MCF 10A (cell line): Measurements from ENCODE around the gene C2CD4C. TPM values are rescaled to one million over a fixed set of nuclear protein-coding genes. Genes with fewer than 3 reads are reported as not detected.

Source experiments
- BruUV-seq: library from RNA; stranded (reverse); fragments of 400-500 nt; replicated peaks from 2 replicates; lab custom pipeline; 2021; lab: Mats Ljungman, UMichigan
- CTCF ChIA-PET: fragments of 300-600 bp; sonication (Branson Sonifier 250); formaldehyde crosslinking; extraction: SDS; loops from one replicate; lab custom pipeline; 2021; ENCODE audit warnings: antibody characterized with exemption, inconsistent platforms; lab: Yijun Ruan, JAX
- POLR2A ChIA-PET: fragments of 300-600, 350-650 bp; sonication (Branson Sonifier 250); formaldehyde crosslinking; extraction: SDS; loops from one replicate; lab custom pipeline; 2020; ENCODE audit warnings: antibody characterized with exemption, inconsistent platforms; lab: Yijun Ruan, JAX
- DNase-seq: peaks from one replicate; pipeline ENCODE4 v3.0.0-alpha.2; 2018; ENCODE audit not compliant: unreplicated experiment
- H3K27ac Mint-ChIP-seq: one replicate; pipeline ENCODE4 v1.8.0; 2022; ENCODE audit warnings: mild to moderate bottlenecking, low read depth, mixed read lengths; ENCODE audit not compliant: unreplicated experiment
- H3K27me3 Mint-ChIP-seq: one replicate; pipeline ENCODE4 v1.8.0; 2022; ENCODE audit warnings: mixed read lengths; ENCODE audit not compliant: insufficient read depth, unreplicated experiment
- H3K36me3 Mint-ChIP-seq: one replicate; pipeline ENCODE4 v1.8.0; 2022; ENCODE audit warnings: mild to moderate bottlenecking, moderate library complexity, mixed read lengths; ENCODE audit not compliant: insufficient read depth, unreplicated experiment
- H3K4me1 Mint-ChIP-seq: one replicate; pipeline ENCODE4 v1.8.0; 2022; ENCODE audit warnings: mixed read lengths; ENCODE audit not compliant: insufficient read depth, unreplicated experiment
- H3K4me3 Mint-ChIP-seq: one replicate; pipeline ENCODE4 v1.8.0; 2022; ENCODE audit warnings: mild to moderate bottlenecking, moderate library complexity, mixed read lengths; ENCODE audit not compliant: unreplicated experiment
- H3K9me3 Mint-ChIP-seq: one replicate; pipeline ENCODE4 v1.8.0; 2022; ENCODE audit warnings: mixed read lengths; ENCODE audit not compliant: unreplicated experiment
- intact Hi-C: fragments of 100-400 bp; cut with micrococcal nuclease; formaldehyde crosslinking; loops from 2 replicates; pipeline ENCODE4 v1.14.1; 2022
- total RNA-seq: library from RNA; stranded (reverse); gene quantifications from 2 replicates; pipeline ENCODE4 v1.2.3, GENCODE V29; 2022
- TF ChIP-seq, protein P1 (sequence below): fragments of 200-600 bp; IDR thresholded peaks from one replicate; pipeline ENCODE4 v1.8.0; 2022; ENCODE audit warnings: antibody characterized with exemption, mild to moderate bottlenecking; ENCODE audit not compliant: unreplicated experiment

Gene C2CD4C
- total RNA-seq, 1 experiment from 2014 or later = 0.49 TPM

DNA sequence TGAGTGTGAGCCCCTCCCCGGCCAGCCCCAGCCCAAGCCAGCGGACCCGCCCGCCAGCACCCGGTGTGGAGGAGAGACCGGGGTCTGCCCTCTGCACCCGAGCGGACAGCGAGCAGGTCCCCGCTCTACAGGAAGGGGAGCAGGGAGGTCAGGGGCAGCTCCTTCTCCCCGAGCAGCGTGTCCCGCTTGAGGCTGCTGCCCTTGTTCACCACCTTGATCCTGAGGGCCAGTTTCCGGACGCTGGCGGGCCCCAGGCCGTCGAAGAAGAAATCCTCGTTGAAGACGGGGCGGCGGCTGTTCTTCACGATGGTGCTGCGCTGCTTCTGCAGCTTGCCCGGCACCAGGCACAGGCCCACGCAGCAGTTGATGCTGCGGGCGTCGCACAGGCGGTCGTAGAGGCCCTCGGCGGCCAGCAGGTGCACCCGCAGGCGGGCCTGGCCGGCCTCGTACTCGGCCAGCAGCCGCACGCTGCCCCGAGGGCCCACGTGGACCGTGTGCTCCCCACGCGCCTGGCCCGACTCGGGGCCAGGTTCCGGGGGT lies 1.9 kb downstream of the C2CD4C start:
- no TSS peak for BruUV-seq
- DNase-seq = no peak
- CTCF ChIA-PET = no interaction called here
- H3K27me3 Mint-ChIP-seq = peaks cover 21% of the 10 kb centered on the region
- POLR2A ChIA-PET = no interaction called here
- intact Hi-C loops = no loop called here
- no peak overlapping the region for H3K4me3 Mint-ChIP-seq
- no peaks in the 10 kb centered on the region for H3K9me3 Mint-ChIP-seq
- H3K36me3 Mint-ChIP-seq = no peaks in the 10 kb centered on the region
- peaks cover 6% of the 10 kb centered on the region for H3K4me1 Mint-ChIP-seq
- H3K27ac Mint-ChIP-seq = no peak overlapping the region
- TF ChIP-seq, protein P1, sequence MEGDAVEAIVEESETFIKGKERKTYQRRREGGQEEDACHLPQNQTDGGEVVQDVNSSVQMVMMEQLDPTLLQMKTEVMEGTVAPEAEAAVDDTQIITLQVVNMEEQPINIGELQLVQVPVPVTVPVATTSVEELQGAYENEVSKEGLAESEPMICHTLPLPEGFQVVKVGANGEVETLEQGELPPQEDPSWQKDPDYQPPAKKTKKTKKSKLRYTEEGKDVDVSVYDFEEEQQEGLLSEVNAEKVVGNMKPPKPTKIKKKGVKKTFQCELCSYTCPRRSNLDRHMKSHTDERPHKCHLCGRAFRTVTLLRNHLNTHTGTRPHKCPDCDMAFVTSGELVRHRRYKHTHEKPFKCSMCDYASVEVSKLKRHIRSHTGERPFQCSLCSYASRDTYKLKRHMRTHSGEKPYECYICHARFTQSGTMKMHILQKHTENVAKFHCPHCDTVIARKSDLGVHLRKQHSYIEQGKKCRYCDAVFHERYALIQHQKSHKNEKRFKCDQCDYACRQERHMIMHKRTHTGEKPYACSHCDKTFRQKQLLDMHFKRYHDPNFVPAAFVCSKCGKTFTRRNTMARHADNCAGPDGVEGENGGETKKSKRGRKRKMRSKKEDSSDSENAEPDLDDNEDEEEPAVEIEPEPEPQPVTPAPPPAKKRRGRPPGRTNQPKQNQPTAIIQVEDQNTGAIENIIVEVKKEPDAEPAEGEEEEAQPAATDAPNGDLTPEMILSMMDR = no peak

DNA sequence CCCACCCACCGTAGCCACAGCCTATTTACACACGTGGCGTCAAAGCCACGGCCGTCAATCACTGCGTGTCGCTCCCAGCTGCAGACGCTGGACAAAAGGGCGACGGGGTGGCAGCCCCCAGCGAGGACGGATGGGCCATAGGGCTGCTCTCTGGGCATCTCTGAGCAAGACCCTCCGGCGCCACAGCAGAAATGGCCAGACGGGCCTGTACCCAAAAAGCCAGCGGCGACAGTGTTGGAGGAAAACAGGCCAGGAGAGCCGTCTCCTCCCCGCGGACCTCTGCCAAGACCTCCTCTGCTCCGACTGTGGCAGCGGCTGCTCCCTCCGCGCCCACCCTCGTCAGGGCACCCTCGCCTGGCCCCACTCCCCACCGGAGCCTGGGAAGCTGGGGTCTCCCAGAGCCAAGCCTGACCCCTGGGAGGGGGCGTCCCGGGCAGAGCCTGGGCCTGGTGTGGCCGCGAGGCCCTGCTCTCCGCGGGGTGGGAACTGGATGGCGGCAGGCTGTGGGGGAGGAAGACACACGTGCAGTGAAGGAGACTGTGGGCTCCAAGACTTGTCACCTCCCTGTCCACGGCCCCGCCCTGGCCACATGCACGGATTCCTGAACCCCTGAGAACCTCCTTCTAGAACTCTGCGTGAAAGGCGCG lies 2.7 kb downstream of the C2CD4C start:
- H3K27ac Mint-ChIP-seq = no peak overlapping the region
- H3K27me3 Mint-ChIP-seq = peaks cover 21% of the 10 kb centered on the region
- no peaks in the 10 kb centered on the region for H3K9me3 Mint-ChIP-seq
- CTCF ChIA-PET = no interaction called here
- no peak overlapping the region for H3K4me3 Mint-ChIP-seq
- BruUV-seq = no TSS peak
- peaks cover 6% of the 10 kb centered on the region for H3K4me1 Mint-ChIP-seq
- H3K36me3 Mint-ChIP-seq = no peaks in the 10 kb centered on the region
- TF ChIP-seq, protein P1 = no peak
- POLR2A ChIA-PET = no interaction called here
- intact Hi-C loops = no loop called here
- DNase-seq = no peak

DNA sequence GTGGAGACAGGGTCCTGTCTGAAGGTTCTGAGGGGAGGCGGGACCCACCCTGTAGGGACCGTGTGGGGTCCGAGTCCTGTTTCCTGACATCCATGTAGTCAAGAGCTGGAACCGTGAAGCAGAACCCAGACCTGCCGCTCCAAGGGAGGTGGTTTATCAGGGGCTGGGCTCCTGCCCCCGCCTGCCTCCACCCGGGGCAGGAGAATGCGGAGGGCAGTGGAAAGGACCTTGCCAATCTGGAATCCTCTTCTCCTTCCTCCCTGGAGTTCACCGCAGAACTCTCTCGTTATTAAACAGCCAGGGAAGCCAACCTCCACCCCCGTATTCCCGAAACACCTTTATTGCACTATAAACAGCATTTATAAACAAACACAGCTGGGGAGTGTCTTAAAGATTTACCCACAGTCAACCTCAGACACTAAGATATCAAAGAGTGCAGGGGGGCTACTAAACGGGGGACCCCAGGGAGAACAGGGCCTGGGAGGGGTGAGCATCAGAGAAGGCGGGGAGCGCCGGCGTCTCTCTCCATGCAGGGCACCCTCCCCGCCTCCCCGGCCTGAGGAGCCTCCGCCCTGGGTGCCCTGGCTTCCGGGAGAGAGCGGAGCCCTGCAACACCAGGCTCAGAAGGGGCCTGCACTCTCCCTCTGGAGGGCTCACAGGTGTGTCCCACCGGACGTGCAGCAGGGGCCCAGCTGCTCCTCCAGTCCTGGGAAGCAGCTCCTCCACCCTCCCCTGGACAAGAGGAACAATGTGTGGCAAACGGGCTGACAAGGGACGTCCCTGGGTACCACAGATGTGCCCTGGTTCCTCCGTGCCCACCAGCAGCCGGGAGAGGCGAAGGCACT lies 3.6 kb downstream of the C2CD4C start:
- H3K4me3 Mint-ChIP-seq = no peak overlapping the region
- ChIA-PET CTCF (no interaction called here), POLR2A (no interaction called here)
- DNase-seq = no peak
- TF ChIP-seq, protein P1 = no peak
- no peak overlapping the region for H3K27ac Mint-ChIP-seq
- no peaks in the 10 kb centered on the region for H3K9me3 Mint-ChIP-seq
- H3K27me3 Mint-ChIP-seq = peaks cover 21% of the 10 kb centered on the region
- intact Hi-C loops = no loop called here
- BruUV-seq = no TSS peak
- no peaks in the 10 kb centered on the region for H3K36me3 Mint-ChIP-seq
- H3K4me1 Mint-ChIP-seq = peaks cover 6% of the 10 kb centered on the region
